Activated CD8-positive, alpha-beta T cell treated with anti-CD3 and anti-CD28 coated beads for 36 hours (primary cell): ENCODE measurements around the gene LDLRAP1. TPM values are rescaled to one million over a fixed set of nuclear protein-coding genes. Genes with fewer than 3 reads are reported as not detected.

ENCODE experiments used
- ATAC-seq: fragments of 200-7000 bp; cut with Tn5 transposase; one replicate; pipeline ENCODE4 v1.10.0; 2021; ENCODE audit warnings: mild to moderate bottlenecking, moderate library complexity
- CTCF ChIA-PET: fragments of 350-600 bp; sonication (Branson Sonifier 250); formaldehyde crosslinking; loops from one replicate; lab custom pipeline; 2021; ENCODE audit warnings: antibody characterized with exemption; lab: Charles Lee
- POLR2A ChIA-PET: fragments of 350-600 bp; sonication (Branson Sonifier 250); formaldehyde crosslinking; loops from one replicate; lab custom pipeline; 2021; ENCODE audit warnings: antibody characterized with exemption; lab: Charles Lee
- DNase-seq: peaks from one replicate; pipeline ENCODE4 v3.0.0-alpha.2; 2020
- H3K27ac Mint-ChIP-seq: one replicate; pipeline ENCODE4 v1.8.0; 2021; ENCODE audit warnings: mild to moderate bottlenecking, mixed read lengths
- H3K27me3 Mint-ChIP-seq: one replicate; pipeline ENCODE4 v1.8.0; 2021; ENCODE audit warnings: mixed read lengths
- H3K36me3 Mint-ChIP-seq: one replicate; pipeline ENCODE4 v1.8.0; 2021; ENCODE audit warnings: low read depth, mixed read lengths
- H3K4me1 Mint-ChIP-seq: one replicate; pipeline ENCODE4 v1.8.0; 2021; ENCODE audit warnings: low read depth, mixed read lengths
- H3K4me3 Mint-ChIP-seq: one replicate; pipeline ENCODE4 v1.8.0; 2021; ENCODE audit warnings: mild to moderate bottlenecking, moderate library complexity, mixed read lengths
- H3K9me3 Mint-ChIP-seq: one replicate; pipeline ENCODE4 v1.8.0; 2021; ENCODE audit warnings: mixed read lengths
- CTCF ChIP-seq: fragments of 200-600 bp; IDR thresholded peaks from one replicate; pipeline ENCODE4 v1.8.0; 2022; ENCODE audit warnings: antibody characterized with exemption, mild to moderate bottlenecking
- intact Hi-C: fragments of 100-400 bp; cut with micrococcal nuclease; formaldehyde crosslinking; loops from one replicate; pipeline ENCODE4 v1.10.0; 2022
- total RNA-seq, 2 experiments: library from RNA; stranded (reverse); gene quantifications; one replicate each; pipeline ENCODE4 v1.2.3, GENCODE V29; 2021

LDLRAP1 gene
- total RNA-seq, 2 experiments from 2014 or later = 13.4 to 14.5 TPM

- ATAC-seq (no peak), DNase-seq (no peak)
- Mint-ChIP-seq H3K27me3 (no peaks in the 10 kb centered on the region), H3K27ac (peak overlapping the region; percentile 89), H3K4me1 (peaks cover 89% of the 10 kb centered on the region), H3K9me3 (no peaks in the 10 kb centered on the region), H3K4me3 (peak overlapping the region; percentile 81), H3K36me3 (peaks cover 9% of the 10 kb centered on the region)
- TF ChIP-seq CTCF = no peak
- ChIA-PET CTCF (interaction anchor here (0.7 to 3.2 kb wide), 16 partner anchors 8 to 236 kb away, joined by 3 to 26 read pairs (median 4); partner anchors contain the start of gene LDLRAP1), POLR2A (interaction anchor here (0.9 to 5.9 kb wide), 6 partner anchors 9 to 110 kb away, joined by 3 to 43 read pairs (median 4); no protein-coding TSS in a partner anchor)
- intact Hi-C loops = loop anchor here (10.0 kb wide), 1 partner anchor 561 kb away; no protein-coding TSS in a partner anchor
Measured at GRCh38 chr1:25566176-25566729, 22.8 kb downstream of the LDLRAP1 start.

- DNase-seq (peak; percentile 76), ATAC-seq (peak; percentile 42)
- ChIA-PET CTCF (interaction anchor here (0.7 to 3.2 kb wide), 20 partner anchors 9 to 235 kb away, joined by 3 to 26 read pairs (median 4); partner anchors contain the start of gene LDLRAP1), POLR2A (interaction anchor here (0.6 to 5.9 kb wide), 8 partner anchors 10 to 109 kb away, joined by 3 to 43 read pairs (median 4); no protein-coding TSS in a partner anchor)
- intact Hi-C loops = loop anchor here (10.0 kb wide), 1 partner anchor 562 kb away; no protein-coding TSS in a partner anchor
- Mint-ChIP-seq H3K4me3 (peak overlapping the region; percentile 81), H3K9me3 (no peaks in the 10 kb centered on the region), H3K4me1 (peaks cover 88% of the 10 kb centered on the region), H3K27me3 (no peaks in the 10 kb centered on the region), H3K36me3 (peaks cover 6% of the 10 kb centered on the region), H3K27ac (peak overlapping the region; percentile 89)
- TF ChIP-seq CTCF = no peak
Measured at GRCh38 chr1:25566730-25567341, 23.4 kb downstream of the LDLRAP1 start.

- CTCF ChIA-PET = interaction anchor here (0.6 to 3.2 kb wide), 11 partner anchors 9 to 47 kb away, joined by 3 to 26 read pairs (median 5); no protein-coding TSS in a partner anchor
- peak overlapping the region; percentile 44 for H3K27ac Mint-ChIP-seq
- intact Hi-C loops = loop anchor here (10.0 kb wide), 1 partner anchor 563 kb away; no protein-coding TSS in a partner anchor
- no peak for TF ChIP-seq CTCF
- no peak for DNase-seq
- H3K9me3 Mint-ChIP-seq = no peaks in the 10 kb centered on the region
- POLR2A ChIA-PET = interaction anchor here (1.2 to 5.9 kb wide), 2 partner anchors 12 to 18 kb away, joined by 4 to 43 read pairs; no protein-coding TSS in a partner anchor
- H3K4me1 Mint-ChIP-seq = peaks cover 87% of the 10 kb centered on the region
- ATAC-seq = no peak
- peaks cover 4% of the 10 kb centered on the region for H3K36me3 Mint-ChIP-seq
- no peak overlapping the region for H3K4me3 Mint-ChIP-seq
- H3K27me3 Mint-ChIP-seq = no peaks in the 10 kb centered on the region
Measured at GRCh38 chr1:25567710-25568089, 24.3 kb downstream of the LDLRAP1 start.

- peaks cover 87% of the 10 kb centered on the region for H3K4me1 Mint-ChIP-seq
- no peak for TF ChIP-seq CTCF
- peak overlapping the region; percentile 64 for H3K27ac Mint-ChIP-seq
- H3K4me3 Mint-ChIP-seq = no peak overlapping the region
- no peak for ATAC-seq
- H3K9me3 Mint-ChIP-seq = no peaks in the 10 kb centered on the region
- POLR2A ChIA-PET = interaction anchor here (1.2 to 5.9 kb wide), 2 partner anchors 11 to 19 kb away, joined by 4 to 43 read pairs; no protein-coding TSS in a partner anchor
- DNase-seq = no peak
- H3K36me3 Mint-ChIP-seq = peaks cover 4% of the 10 kb centered on the region
- H3K27me3 Mint-ChIP-seq = no peaks in the 10 kb centered on the region
- intact Hi-C loops = loop anchor here (10.0 kb wide), 1 partner anchor 563 kb away; no protein-coding TSS in a partner anchor
- CTCF ChIA-PET = interaction anchor here (0.6 to 1.9 kb wide), 6 partner anchors 12 to 47 kb away, joined by 3 to 9 read pairs (median 4); no protein-coding TSS in a partner anchor
Measured at GRCh38 chr1:25568090-25568833, 24.9 kb downstream of the LDLRAP1 start.
